ENCODE measurements around the gene IL11RA. TPM values are rescaled to one million over a fixed set of nuclear protein-coding genes. Genes with fewer than 3 reads are reported as not detected.

Gene IL11RA
- total and polyA plus RNA-seq, 7 donors, result 1.4 to 110 (median 67.3) TPM

DNA sequence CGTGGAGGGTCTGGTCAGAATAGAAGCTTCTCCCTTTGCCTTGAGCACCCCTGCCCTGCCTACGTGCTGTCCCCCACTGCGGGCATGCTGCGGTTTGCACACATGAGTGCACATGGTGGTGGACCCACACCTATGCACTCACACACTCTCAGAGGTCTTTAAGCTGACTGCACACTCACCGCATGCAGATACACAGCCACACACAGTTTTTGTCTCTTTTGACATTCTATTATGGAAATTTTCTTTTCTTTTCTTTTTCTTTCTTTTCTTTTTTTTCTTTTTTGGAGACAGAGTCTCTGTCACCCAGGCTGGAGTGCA is 22.5 kb upstream of the IL11RA start:
- peaks cover 0 to 21% (median 16%) of the 10 kb centered on the region in 4 donors for H3K4me1 ChIP-seq
- peaks cover 42 to 57% (median 52%) of the 10 kb centered on the region in 3 donors for H3K27me3 ChIP-seq
- peak overlapping the region in 1 of 4 donors; percentile 45 for H3K4me3 ChIP-seq
- 29 to 31% methylated on average over 5 of the region's 5 CpGs for WGBS, 2 donors
- TF ChIP-seq, protein P1, sequence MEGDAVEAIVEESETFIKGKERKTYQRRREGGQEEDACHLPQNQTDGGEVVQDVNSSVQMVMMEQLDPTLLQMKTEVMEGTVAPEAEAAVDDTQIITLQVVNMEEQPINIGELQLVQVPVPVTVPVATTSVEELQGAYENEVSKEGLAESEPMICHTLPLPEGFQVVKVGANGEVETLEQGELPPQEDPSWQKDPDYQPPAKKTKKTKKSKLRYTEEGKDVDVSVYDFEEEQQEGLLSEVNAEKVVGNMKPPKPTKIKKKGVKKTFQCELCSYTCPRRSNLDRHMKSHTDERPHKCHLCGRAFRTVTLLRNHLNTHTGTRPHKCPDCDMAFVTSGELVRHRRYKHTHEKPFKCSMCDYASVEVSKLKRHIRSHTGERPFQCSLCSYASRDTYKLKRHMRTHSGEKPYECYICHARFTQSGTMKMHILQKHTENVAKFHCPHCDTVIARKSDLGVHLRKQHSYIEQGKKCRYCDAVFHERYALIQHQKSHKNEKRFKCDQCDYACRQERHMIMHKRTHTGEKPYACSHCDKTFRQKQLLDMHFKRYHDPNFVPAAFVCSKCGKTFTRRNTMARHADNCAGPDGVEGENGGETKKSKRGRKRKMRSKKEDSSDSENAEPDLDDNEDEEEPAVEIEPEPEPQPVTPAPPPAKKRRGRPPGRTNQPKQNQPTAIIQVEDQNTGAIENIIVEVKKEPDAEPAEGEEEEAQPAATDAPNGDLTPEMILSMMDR (IDR thresholded peaks at IDR 0.05), result no peak
- TF ChIP-seq POLR2A (IDR thresholded peaks at IDR 0.05) (no peak), EP300 (IDR thresholded peaks at IDR 0.05) (no peak), POLR2AphosphoS5 (IDR thresholded peaks at IDR 0.05) (no peak)
- intact Hi-C loops (cut with DNase I), result no loop called here
- no peak overlapping the region for H3K27ac ChIP-seq
- no peaks in the 10 kb centered on the region for H3K36me3 ChIP-seq
- H3K9me3 ChIP-seq, result no peaks in the 10 kb centered on the region
- DNase-seq, result no peak

DNA sequence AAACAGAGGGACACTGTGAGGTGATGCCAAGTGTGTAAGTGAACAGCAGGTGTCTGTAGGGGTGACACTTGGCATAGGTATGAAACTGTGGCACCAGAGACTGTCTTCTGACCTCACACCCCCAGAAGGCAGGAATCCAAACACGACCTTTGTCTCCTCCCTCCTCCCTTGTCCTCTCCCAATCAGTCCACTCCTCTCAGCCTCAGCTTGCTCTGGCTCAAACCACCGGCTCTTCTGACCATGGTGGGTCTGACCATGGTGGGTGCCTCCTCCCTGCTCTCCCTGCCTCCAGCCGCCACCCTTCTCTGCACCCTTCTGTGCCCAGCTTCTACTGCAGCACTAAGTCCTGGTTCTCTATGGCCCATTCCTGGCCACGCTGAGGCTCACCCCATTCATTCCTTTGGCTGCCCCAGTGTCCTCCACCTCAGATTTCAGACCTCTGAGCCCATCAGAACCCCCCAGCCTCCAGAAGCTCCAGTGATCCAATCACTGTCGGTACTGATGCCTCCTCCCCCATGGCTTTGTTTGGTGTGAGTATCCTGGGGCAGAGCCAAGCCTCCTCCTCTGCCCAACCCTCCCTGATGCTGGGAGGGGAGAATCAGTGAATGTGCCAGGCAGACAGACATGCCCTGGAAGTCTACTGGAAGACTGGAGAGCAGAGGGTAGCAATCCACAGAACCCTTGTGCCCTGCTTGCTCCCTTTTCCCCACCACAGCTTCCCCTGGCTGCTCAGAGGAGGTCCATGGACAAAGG is 21.4 kb upstream of the IL11RA start:
- peaks cover 0 to 23% (median 18%) of the 10 kb centered on the region in 4 donors for H3K4me1 ChIP-seq

DNA sequence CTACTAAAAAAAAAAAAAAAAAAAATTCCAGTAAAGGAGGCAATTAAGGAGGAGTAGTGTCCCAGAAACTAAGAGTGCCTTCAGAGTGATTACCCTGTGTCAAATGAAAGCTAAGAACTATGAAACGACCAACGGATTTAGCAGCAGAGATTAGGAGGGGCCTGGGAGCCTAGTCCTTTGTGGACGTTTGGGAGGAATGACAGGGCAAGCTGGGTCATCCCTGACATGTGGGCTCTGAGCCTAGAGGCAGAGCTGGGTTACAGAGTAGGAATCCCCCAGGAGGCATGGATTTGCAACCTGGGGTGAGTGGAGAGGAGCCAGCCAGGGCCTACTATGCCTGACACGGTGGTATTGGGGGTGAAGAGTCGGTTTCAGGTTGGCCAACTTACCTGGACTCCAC is 18.8 kb upstream of the IL11RA start:
- WGBS, 2 donors, result 64 to 70% methylated on average over 5 of the region's 5 CpGs
- TF ChIP-seq EP300 (IDR thresholded peaks at IDR 0.05) (no peak), POLR2AphosphoS5 (IDR thresholded peaks at IDR 0.05) (no peak), POLR2A (IDR thresholded peaks at IDR 0.05) (no peak)
- TF ChIP-seq, protein P1 (IDR thresholded peaks at IDR 0.05), result no peak
- Histone ChIP-seq H3K36me3 (peaks cover 0 to 12% (median 3%) of the 10 kb centered on the region in 4 donors), H3K4me1 (peaks cover 0 to 41% (median 38%) of the 10 kb centered on the region in 4 donors), H3K9me3 (no peaks in the 10 kb centered on the region), H3K4me3 (no peak overlapping the region), H3K27me3 (peaks cover 12 to 20% (median 14%) of the 10 kb centered on the region in 3 donors), H3K27ac (no peak overlapping the region)
- intact Hi-C loops (cut with DNase I), result no loop called here
- DNase-seq, result no peak

More for the DNA sequence above, 21.4 kb upstream of the IL11RA start:
- WGBS, 2 donors, result 15 to 39% methylated on average over 5 of the region's 5 CpGs
- H3K27ac ChIP-seq, result no peak overlapping the region
- TF ChIP-seq, protein P1 (IDR thresholded peaks at IDR 0.05), result no peak
- TF ChIP-seq POLR2AphosphoS5 (IDR thresholded peaks at IDR 0.05) (no peak), POLR2A (IDR thresholded peaks at IDR 0.05) (no peak), EP300 (IDR thresholded peaks at IDR 0.05) (no peak)
- no peaks in the 10 kb centered on the region for H3K9me3 ChIP-seq
- no peak overlapping the region for H3K4me3 ChIP-seq
- no peak for DNase-seq
- intact Hi-C loops (cut with DNase I), result no loop called here
- peaks cover 0 to 8% (median 2%) of the 10 kb centered on the region in 4 donors for H3K36me3 ChIP-seq
- peaks cover 31 to 46% (median 40%) of the 10 kb centered on the region in 3 donors for H3K27me3 ChIP-seq

DNA sequence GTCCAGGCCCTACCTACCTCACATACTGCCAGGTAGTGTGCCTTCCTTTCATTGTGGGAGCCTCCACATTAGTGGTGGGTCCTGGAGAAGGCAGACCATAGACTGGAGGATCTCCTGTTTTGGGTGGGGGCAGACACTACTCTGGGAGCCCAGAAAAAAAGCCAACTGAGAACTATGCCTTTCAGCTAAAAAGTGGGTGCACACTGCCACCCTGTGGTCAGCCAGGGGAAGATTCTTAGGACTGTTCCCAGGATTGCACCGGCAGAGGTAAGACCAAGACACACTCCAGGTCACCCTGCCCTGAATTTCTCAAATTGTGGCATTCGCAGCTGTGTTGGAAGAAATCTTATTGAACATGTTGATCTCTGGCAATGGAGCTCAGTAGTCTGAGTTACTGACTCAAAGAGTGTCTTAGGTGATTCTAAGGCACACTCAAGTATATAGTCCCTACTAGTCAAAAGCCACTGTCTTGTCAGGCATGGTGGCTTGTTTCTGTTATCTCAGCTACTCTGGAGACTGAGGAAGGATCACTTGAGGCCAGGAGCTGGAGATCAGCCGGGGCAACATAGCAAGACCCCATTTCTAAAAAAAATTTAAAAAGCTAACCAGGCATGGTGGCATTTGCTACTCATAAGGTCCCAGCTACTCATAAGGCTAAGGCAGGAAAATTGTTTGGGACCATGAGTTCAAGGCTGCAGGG is 18.0 kb upstream of the IL11RA start:
- Histone ChIP-seq H3K27me3 (peaks cover 7 to 12% (median 8%) of the 10 kb centered on the region in 3 donors), H3K9me3 (no peaks in the 10 kb centered on the region), H3K27ac (no peak overlapping the region), H3K4me1 (peaks cover 0 to 38% (median 35%) of the 10 kb centered on the region in 4 donors), H3K4me3 (no peak overlapping the region), H3K36me3 (peaks cover 0 to 12% (median 3%) of the 10 kb centered on the region in 4 donors)
- TF ChIP-seq POLR2A (IDR thresholded peaks at IDR 0.05), result no peak
- no peak for TF ChIP-seq EP300 (IDR thresholded peaks at IDR 0.05)
- TF ChIP-seq, protein P1 (IDR thresholded peaks at IDR 0.05), result peak; percentile 77 to 83 (median 81)
- TF ChIP-seq POLR2AphosphoS5 (IDR thresholded peaks at IDR 0.05), result no peak
- 21 to 25% methylated on average over 3 of the region's 3 CpGs for WGBS, 2 donors
- intact Hi-C loops (cut with DNase I), result loop anchor here (1.0 kb wide), 1 partner anchor 22 kb away; the partner anchor contains the start of gene RPP25L
- peak; percentile 79 for DNase-seq

Measured in sigmoid colon (tissue), 7 donors.